ENCODE results near the gene WDR70. TPM values are rescaled to one million over a fixed set of nuclear protein-coding genes. Genes with fewer than 3 reads are reported as not detected.

The WDR70 gene
- total and polyA plus RNA-seq, 10 of the 15 experiments (the other 5 are each of a cell fraction or from before 2014, with no cell fraction given): 10.9 to 33.6 (median 29.1) TPM

- ATAC-seq: no peak
- no peak overlapping the region for H3K4me3 ChIP-seq
- no peaks in the 10 kb centered on the region for H3K36me3 ChIP-seq (ENCODE audit: control insufficient read depth in 2 of 2, insufficient read depth in 2 of 2, low read length in 1 of 2)
- CTCF ChIA-PET: no interaction called here
- no peak overlapping the region for H2AFZ ChIP-seq (ENCODE audit: control insufficient read depth, low read depth, low read length)
- in situ Hi-C loops (cut with MboI) (no loop called here), intact Hi-C loops (cut with micrococcal nuclease; ENCODE audit: unreplicated experiment) (no loop called here)
- no peak overlapping the region for H3K27ac ChIP-seq (ENCODE audit: control insufficient read depth, insufficient read depth)
- 86% methylated on average over 5 of the region's 5 CpGs for WGBS (ENCODE audit: insufficient coverage, insufficient replicate concordance, low lambda C conversion rate, missing lambda C conversion rate)
- no peaks in the 10 kb centered on the region for H3K79me2 ChIP-seq (ENCODE audit: control insufficient read depth, insufficient read depth, low read length)
- FAIRE-seq: no peak
- no peaks in the 10 kb centered on the region for H3K9me3 ChIP-seq (replicated peaks; ENCODE audit: control insufficient read depth, insufficient read depth, low read length)
- RAD21 ChIA-PET (ENCODE audit: unreplicated experiment): no interaction called here
- H3K9ac ChIP-seq (ENCODE audit: control insufficient read depth, insufficient read depth, low read length): no peak overlapping the region
- TF ChIP-seq HSF1 (IDR thresholded peaks at IDR 0.05; ENCODE audit: low read depth, low read length) (no peak), NFYA (IDR thresholded peaks at IDR 0.05; ENCODE audit: borderline replicate concordance, low read depth, low read length) (no peak), RFX5 (IDR thresholded peaks at IDR 0.05; ENCODE audit: low read depth, low read length) (no peak), ETV6 (conservative IDR thresholded peaks at IDR 0.05 in 1 of 2, IDR thresholded peaks at IDR 0.05 in 1 of 2; ENCODE audit: borderline replicate concordance in 1 of 2, low read depth in 1 of 2) (no peak), RAD51 (IDR thresholded peaks at IDR 0.05) (no peak), YBX1 (IDR thresholded peaks at IDR 0.05) (no peak), SUPT20H (IDR thresholded peaks at IDR 0.05; ENCODE audit: borderline replicate concordance, control insufficient read depth, low read depth, low read length) (no peak), BCL3 (IDR thresholded peaks at IDR 0.05; ENCODE audit: borderline replicate concordance, insufficient read depth, low read depth, low read length, poor library complexity, severe bottlenecking) (no peak), CUX1 (IDR thresholded peaks at IDR 0.05; ENCODE audit: insufficient replicate concordance, low read depth, low read length) (no peak), CHD4 (IDR thresholded peaks at IDR 0.05) (no peak)
- BruUV-seq (replicated peaks): no TSS peak
- H3K4me2 ChIP-seq (ENCODE audit: control insufficient read depth, insufficient read depth): no peak overlapping the region
- H3K4me1 ChIP-seq (ENCODE audit: control insufficient read depth, insufficient read depth, low read length): no peaks in the 10 kb centered on the region
- no peak for DNase-seq (ENCODE audit: low read depth, low spot score)
- POLR2A ChIA-PET: no interaction called here
- H3K27me3 ChIP-seq (replicated peaks in 1 of 2; ENCODE audit: control insufficient read depth in 2 of 2, insufficient read depth in 2 of 2, low read length in 1 of 2): no peaks in the 10 kb centered on the region
- H4K20me1 ChIP-seq (ENCODE audit: control insufficient read depth, insufficient read depth): no peaks in the 10 kb centered on the region
- SMC1A ChIA-PET (ENCODE audit: uncharacterized antibody, unreplicated experiment): no interaction called here
These were observed 284.4 kb downstream of the WDR70 start for GRCh38 chr5:37663538-37663937.

Data from GM12878 (cell line).